Umbilical cord (tissue), 2 donors: ENCODE measurements around the gene PRODH2. TPM values are rescaled to one million over a fixed set of nuclear protein-coding genes. Genes with fewer than 3 reads are reported as not detected.

Experiments used
- DNase-seq: peaks from one replicate; pipeline ENCODE4 v3.0.0-alpha.2; 2015; ENCODE audit warnings: low spot score
- total RNA-seq: library from RNA; depleted of rRNA; stranded (reverse); fragments of >200 nt; gene quantifications from one replicate; pipeline ENCODE4 v1.2.3, GENCODE V29; 2014; ENCODE audit warnings: low replicate concordance; ENCODE audit not compliant: insufficient read depth

The PRODH2 gene
- total RNA-seq, 1 donor from 2014 or later: 5.5 TPM

DNA sequence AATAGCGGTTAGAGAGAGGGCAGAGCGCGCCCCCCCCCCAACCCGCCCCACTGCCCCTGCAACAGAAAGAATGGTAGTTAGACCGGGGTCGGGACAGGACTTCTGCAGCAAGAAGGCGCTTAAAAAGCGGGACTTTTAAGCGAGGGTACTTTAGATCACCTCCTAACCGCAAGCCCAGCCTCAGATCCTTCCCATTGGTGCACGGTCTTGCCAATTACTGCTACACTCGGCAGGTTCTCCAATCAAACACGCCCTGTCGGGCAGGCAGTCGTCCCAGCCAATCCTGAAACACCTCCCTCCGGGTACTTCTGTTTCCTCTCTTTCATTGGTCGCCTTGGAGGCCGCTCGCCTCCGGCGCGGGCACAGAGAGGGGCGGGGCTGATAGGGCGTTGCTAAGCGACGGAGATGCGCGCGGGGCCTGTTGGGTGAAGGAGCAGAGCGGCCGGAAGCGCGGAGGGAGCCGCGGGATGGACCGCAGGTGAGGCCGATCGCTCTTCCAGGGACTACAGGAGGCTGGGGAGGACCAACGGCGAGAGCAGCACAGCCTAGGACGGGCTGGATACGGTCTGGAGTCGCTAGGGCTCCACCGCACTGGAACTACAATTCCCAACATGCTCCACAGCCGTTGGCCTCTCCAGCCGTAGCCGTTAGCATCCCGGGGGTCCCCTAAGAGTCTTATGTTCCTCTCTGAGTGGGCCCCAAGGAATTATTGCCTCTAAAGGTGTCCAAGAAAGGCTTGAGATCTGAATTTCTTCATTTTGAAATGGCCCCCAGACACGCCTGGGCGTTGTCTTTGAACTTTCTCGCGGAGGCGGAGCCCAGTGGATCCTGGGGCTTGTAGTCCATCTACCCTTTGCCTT, 54.7 kb downstream of the PRODH2 start, which contains the start of gene PROSER3:
PROSER3 (plus strand) TSS at position 428 of the 860 bp plus-strand sequence; CDS start at position 468, 40 bp downstream.
- DNase-seq: peak; percentile 100

DNA sequence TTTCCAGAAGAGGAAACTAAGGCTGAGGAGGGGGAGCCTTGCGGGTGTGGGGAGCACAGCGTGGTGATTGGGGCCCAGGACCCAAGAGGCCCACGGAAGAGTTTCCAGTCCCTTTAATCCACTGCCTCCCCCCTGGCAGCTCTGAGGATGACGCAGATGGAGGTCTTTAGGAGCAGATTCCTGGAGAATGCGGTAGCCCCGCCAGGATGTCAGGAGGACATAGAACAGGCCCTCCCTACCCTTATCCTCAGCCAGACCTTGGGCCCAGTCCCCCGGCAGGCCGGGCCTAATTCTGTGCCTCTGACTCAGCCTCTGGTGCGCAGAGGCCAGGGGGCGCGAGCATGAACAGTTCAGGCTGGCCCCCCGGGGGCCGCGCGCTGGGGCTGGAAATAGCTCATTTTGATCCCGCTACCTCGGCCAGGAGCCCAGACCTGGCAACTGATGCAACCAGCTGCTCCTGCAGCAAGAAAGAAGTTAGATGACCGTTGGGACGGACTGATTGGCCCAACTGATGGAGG, 55.4 kb downstream of the PRODH2 start:
- DNase-seq: peak; percentile 99

DNA sequence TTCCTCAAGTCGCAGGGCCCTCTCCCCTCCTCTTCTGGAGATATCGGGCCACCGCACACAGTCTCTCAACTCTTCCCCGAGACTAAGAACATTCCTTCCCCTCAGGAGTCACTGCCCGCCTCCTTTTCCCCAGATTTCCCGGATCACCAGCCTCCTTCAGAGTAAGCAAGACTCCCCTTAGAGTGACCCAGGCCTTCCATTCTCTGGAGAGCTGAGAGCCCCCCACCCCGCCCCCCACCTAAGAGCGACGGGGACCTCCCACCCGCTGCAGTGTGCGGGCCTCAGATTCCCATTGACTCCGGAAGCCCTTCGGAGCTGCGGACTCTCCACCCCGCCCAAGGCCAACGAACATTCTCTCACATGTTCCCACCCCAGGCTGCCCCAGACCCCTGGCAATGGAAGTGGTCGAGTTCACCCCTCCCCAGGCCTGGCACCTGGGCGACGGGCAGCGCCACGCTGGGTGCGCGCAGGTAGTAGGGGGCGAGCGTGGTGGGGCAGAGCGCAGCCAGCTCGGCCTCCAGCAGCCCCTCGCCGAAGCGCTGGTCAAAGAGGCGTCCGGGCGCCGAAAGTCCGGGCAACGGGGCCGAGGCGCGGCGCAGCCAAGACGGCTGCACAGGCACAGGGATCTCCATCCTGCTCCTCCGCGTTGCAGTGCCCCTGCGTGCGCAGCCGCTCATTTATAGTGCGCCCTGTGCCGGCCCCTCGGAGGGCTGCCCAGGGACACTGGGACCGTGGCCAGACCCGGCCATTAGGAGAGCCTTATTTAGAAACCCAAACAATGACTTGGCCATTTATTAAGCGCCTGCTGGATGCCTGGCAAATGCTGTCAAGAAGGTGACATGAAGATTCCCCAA, 56.0 kb downstream of the PRODH2 start, which contains the start of gene HSPB6:
HSPB6 (minus strand) TSS at position 653 of the 854 bp plus-strand sequence; CDS start at position 632, 21 bp downstream.
- peak; percentile 50 for DNase-seq

DNA sequence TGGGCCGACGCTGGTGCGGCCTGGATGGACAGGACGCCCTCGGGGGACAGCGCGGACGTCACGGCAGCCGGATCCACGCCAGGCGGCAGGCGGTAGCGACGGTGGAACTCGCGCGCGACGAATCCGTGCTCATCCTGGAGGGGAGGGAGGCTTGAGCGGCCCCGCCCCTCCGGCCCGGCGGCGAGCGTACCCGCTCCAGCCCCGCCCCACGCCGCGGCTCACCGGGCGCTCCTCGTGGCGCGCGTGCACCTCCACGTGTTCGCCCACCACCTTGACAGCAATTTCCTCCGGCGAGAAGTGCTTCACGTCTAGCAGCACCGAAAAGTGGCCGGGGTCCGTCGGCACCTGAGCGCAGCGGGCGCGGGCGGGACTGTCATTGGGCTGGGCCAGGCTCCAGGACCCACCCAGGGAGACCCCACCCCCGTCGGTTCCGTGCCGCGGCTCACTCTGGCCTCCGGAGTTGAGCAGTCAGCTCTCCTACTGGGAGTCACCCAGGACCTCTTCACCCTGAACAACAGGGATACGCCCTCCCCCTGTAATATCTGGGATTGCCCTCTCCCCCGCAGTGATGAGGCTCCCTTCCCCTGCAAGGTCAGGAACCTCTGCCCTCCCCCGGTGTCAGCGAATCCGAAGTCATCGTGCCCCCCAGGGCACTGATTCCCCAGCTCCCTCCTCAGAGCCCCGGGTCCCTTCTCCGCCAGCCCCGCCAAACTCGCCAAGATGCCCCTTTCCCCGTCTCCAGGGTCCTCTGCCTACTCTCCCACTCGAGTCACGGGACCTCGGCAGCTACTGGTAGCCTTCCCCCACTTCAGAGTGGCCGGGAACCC, 56.9 kb downstream of the PRODH2 start:
- DNase-seq: peak; percentile 81

DNA sequence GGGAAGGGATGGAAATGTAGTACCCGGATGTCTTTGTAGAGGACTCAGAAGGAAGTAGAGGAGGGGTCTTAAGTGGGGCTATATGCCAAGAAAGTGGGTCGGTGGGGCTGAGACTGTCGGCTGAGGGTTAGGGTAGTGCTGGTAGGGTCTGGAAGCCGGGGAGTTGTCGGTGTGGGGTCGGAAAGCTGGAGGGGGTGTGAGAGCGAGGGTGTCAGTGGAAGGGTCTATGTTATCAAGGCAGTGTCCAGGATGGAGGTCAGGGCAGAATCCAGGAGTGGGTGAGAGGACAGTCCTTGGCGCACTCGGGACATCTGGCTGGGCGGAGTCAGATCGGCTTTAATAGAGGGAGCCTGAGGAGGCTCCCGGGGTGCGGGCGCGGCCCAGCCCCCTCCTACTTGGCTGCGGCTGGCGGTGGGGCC, 57.5 kb downstream of the PRODH2 start:
- DNase-seq: no peak

DNA sequence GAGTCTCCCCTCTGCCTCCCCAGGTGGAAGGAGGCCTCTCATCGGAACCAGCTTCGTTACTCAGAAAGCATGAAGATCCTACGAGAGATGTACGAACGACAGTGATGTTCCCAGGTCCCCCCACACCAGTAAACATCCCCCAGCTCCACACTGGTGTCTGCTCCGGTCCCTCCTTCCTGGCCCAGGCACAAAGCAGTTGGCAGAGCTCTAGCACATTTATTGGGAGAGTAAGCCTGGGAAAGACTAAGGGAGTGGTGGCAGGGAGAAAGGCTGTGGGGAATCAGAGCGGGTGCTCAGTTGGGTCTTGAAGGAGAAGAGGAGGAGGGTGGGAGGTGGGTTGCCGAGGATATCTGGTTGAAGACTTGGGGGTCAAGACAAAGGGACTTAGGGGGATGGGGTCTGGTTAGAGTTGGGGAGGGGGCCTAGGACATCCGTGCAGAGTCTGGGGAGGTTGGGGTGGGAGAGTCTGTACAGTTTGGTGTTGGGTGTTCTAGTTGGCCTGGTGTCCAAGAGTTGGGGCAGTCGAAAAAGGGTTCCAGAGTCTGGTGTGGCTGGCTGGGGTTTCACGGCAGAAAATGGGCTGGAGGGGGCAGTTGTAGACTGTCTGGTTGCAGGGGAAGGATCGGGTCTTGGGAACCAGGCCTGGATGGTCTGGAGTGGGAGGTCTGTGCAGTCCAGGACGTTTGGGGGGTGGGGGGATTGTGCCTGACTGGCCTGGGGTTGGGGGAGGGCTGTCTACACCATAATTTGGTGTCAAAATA, 58.1 kb downstream of the PRODH2 start:
- peak; percentile 41 for DNase-seq

DNA sequence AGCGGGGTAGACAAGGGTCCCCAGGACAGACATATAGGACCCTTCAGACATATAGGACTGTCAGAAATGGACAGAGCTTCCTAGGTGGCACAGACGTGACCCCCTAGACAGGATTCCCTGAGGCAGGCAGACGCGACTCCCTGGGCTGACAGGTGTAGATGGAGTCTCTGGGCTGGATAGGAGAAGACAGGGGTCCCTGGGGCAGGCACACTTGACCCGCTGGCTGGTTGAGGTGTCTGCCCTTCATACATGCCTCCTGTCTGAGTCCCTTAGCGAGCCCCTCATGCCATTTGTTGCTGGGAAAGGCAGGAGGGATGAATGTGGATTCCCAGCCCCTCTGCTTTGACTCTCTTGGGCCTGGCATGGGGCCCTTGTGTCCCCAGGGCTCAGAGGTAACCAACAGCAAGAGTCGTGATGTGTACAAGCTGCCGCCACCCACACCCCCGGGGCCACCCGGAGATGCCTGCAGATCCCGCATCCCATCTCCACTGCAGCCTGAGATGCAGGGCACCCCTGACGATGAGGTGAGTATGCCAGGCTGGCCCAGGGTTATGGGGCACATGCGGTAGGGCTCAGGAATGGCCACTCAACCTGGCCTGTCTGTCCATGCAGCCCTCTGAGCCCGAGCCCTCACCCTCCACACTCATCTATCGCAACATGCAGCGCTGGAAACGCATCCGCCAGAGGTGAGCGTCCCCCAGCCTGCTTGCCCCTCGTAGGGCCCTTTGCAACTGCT, 58.8 kb downstream of the PRODH2 start:
- DNase-seq: no peak

DNA sequence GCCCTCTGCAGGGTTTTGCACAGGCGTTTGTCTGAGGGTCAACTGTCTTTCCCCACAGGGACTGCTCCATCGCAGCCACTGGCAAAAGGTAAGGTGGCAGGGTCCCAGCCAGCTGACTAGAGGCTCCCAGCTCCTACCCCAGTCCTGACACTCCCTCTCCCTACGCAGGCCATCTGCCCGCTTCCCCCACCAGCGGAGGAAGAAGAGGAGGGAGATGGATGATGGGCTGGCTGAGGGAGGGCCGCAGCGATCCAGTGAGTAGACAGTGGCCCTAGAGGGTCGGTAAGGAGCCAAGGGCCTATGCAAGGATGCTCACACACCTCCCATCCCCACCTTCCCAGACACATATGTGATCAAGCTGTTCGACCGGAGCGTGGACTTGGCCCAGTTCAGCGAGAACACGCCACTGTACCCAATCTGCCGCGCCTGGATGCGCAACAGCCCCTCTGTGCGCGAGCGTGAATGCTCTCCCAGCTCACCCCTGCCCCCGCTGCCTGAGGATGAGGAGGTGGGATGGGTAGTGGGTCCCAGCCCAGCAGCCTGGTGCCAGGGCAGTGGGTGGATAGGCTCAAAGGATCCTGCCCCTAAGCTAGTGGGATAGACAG, 59.8 kb downstream of the PRODH2 start:
- no peak for DNase-seq

DNA sequence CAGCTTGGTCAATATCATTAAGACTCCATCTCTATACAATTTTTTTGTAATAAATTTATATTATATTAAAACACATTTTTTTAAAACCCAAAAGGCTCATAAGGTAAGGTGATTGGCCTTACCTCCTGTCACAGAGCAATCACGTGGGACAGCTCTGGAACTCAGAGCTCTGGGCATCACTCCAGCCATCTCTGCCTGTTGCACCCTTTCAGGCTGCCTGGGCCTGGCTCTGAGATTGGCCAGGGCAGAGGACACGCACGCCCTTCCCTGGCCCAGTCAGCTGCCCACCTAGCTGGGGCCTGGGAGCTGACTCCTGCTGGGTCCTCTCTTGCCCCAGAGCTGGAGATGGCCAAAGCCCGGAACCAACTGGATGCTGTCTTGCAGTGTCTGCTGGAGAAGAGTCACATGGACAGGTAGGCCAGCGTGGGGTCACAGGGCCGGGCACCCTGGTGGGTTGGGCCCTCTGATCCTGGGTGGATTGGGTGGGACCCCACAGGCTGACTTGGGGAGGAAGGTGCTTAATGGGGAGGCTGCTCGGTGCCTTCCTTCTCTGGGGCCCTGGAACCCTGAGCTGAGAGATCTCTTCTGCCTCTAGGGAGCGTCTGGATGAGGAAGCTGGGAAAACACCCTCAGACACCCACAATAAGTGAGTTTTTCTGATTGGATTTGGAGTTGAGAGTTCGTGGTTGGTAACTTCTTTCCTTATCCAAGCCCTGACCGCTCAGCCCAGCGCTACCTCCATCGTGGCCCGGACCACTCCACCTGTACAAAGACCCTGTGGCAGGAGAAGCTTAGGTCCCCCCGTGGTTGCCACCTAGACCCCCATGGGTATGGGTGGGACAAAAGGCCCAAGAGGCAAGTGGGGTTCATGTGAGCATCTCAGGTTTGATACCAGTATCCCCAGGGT, 60.6 kb downstream of the PRODH2 start:
- no peak for DNase-seq

DNA sequence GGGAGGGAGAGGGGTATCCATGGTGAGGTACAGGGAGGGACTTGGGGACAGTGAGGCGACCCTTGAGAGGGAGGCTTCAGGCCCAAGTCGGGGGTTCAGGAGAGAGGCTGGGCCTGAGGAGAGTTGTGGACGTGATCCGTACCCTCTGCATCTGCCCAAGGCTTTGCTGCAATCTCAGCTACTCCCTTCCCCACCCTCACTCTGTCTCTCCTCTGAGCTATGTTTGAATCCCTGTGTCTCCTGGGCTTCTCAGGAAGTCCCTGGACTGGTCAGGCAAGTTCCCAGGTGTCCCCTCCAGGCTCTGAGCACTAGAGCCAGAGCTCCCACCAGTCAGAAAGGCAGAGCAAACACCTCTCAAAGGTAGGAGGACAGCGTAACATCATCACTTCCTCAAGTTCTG, 62.5 kb downstream of the PRODH2 start:
- no peak for DNase-seq

Other genes starting within 250 kb of the PRODH2 start
- gene ATP4A, start 249.2 kb downstream of the PRODH2 start, total RNA-seq: not detected
- not detected for gene PMIS2, start 226.7 kb downstream of the PRODH2 start, total RNA-seq
- gene HAUS5, start 200.1 kb downstream of the PRODH2 start, total RNA-seq: 4.6 TPM
- gene RBM42, start 183.8 kb downstream of the PRODH2 start, total RNA-seq: 20.9 TPM
- not detected for gene ETV2, start 171.1 kb downstream of the PRODH2 start, total RNA-seq
- 177 TPM for gene COX6B1, start 164.5 kb downstream of the PRODH2 start, total RNA-seq
- 6.7 TPM for gene UPK1A, start 146.3 kb downstream of the PRODH2 start, total RNA-seq
- not detected for gene ZBTB32, start 108.3 kb downstream of the PRODH2 start, total RNA-seq
- gene KMT2B, start 94.8 kb downstream of the PRODH2 start, total RNA-seq: 2.2 TPM
- not detected for gene IGFLR1, start 70.4 kb downstream of the PRODH2 start, total RNA-seq
- gene U2AF1L4, start 67.4 kb downstream of the PRODH2 start, total RNA-seq: not detected
- gene PSENEN, start 67.2 kb downstream of the PRODH2 start, total RNA-seq: 3.6 TPM
- gene LIN37, start 64.3 kb downstream of the PRODH2 start, total RNA-seq: 8.4 TPM
- 67.4 TPM for gene HSPB6, start 55.8 kb downstream of the PRODH2 start, total RNA-seq
- gene PROSER3, start 54.7 kb downstream of the PRODH2 start, total RNA-seq: 15.9 TPM
- gene ARHGAP33, start 37.3 kb downstream of the PRODH2 start, total RNA-seq: 0.96 TPM
- gene NPHS1, start 39.7 kb upstream of the PRODH2 start, total RNA-seq: 0.48 TPM
- not detected for gene KIRREL2, start 44.1 kb upstream of the PRODH2 start, total RNA-seq
- 8.4 TPM for gene APLP1, start 55.7 kb upstream of the PRODH2 start, total RNA-seq
- gene NFKBID, start 87.7 kb upstream of the PRODH2 start, total RNA-seq: 15.6 TPM
- gene HCST, start 89.7 kb upstream of the PRODH2 start, total RNA-seq: not detected
- gene TYROBP, start 95.5 kb upstream of the PRODH2 start, total RNA-seq: 28.4 TPM
- 2.9 TPM for gene LRFN3, start 123.5 kb upstream of the PRODH2 start, total RNA-seq
- 20.2 TPM for gene SDHAF1, start 182.3 kb upstream of the PRODH2 start, total RNA-seq
- 0.48 TPM for gene SYNE4, start 196.0 kb upstream of the PRODH2 start, total RNA-seq
- gene ALKBH6, start 201.4 kb upstream of the PRODH2 start, total RNA-seq: 27.2 TPM
- gene CLIP3, start 220.0 kb upstream of the PRODH2 start, total RNA-seq: 3.9 TPM
- 1.4 TPM for gene THAP8, start 241.4 kb upstream of the PRODH2 start, total RNA-seq
- gene WDR62, start 242.1 kb upstream of the PRODH2 start, total RNA-seq: 1.2 TPM